Panc1 (cell line): ENCODE results near the gene DDX24. TPM values are rescaled to one million over a fixed set of nuclear protein-coding genes. Genes with fewer than 3 reads are reported as not detected.

Source experiments
- ATAC-seq: fragments of 200-7000 bp; cut with Tn5 transposase; 2 replicates; pipeline ENCODE4 v1.9.1; 2020; ENCODE audit warnings: mild to moderate bottlenecking, moderate library complexity
- BruUV-seq: library from RNA; stranded (reverse); fragments of 400-500 nt; replicated peaks from 2 replicates; lab custom pipeline; 2021; lab: Mats Ljungman, UMichigan
- CTCF ChIA-PET: fragments of 300-600 bp; sonication (Branson Sonifier 250); formaldehyde crosslinking; loops from one replicate; lab custom pipeline; 2022; ENCODE audit warnings: antibody characterized with exemption; lab: Charles Lee
- POLR2A ChIA-PET: fragments of 300-600 bp; sonication (Branson Sonifier 250); formaldehyde crosslinking; loops from one replicate; lab custom pipeline; 2022; ENCODE audit warnings: antibody characterized with exemption; lab: Charles Lee
- DNase-seq: peaks from one replicate; pipeline ENCODE4 v3.0.0-alpha.2; 2010; ENCODE audit warnings: low read depth, low spot score
- H3K27ac ChIP-seq: 2 replicates; pipeline ENCODE4 v1.5.1; 2011; ENCODE audit warnings: mild to moderate bottlenecking, low read length, inconsistent platforms
- H3K27me3 ChIP-seq: fragments of 200-500 bp; sonication (Bioruptor generic); 2 replicates; pipeline ENCODE4 v1.6.0; 2014; ENCODE audit warnings: low read length, inconsistent platforms; ENCODE audit not compliant: control insufficient read depth, insufficient read depth
- H3K36me3 ChIP-seq: fragments of 200-500 bp; sonication (Bioruptor generic); 2 replicates; pipeline ENCODE4 v1.5.1; 2014; ENCODE audit warnings: inconsistent platforms, mild to moderate bottlenecking, low read length, moderate library complexity; ENCODE audit not compliant: control insufficient read depth, insufficient read depth
- H3K4me1 ChIP-seq: 2 replicates; pipeline ENCODE4 v1.5.1; 2011; ENCODE audit warnings: inconsistent platforms, mild to moderate bottlenecking, low read length, moderate library complexity; ENCODE audit not compliant: control insufficient read depth, insufficient read depth
- H3K4me3 ChIP-seq, 2 experiments: 2 replicates each; pipeline ENCODE4 v1.5.1; 2011 to 2012; ENCODE audit warnings: low read depth in 2 of 2, low read length in 2 of 2, mild to moderate bottlenecking in 2 of 2, inconsistent platforms in 1 of 2, moderate library complexity in 1 of 2
- H3K9me3 ChIP-seq: fragments of 200-500 bp; sonication (Bioruptor generic); 2 replicates; pipeline ENCODE4 v1.5.1; 2014; ENCODE audit warnings: low read depth, mild to moderate bottlenecking, inconsistent platforms, low read length, moderate library complexity; ENCODE audit not compliant: control insufficient read depth, insufficient read depth
- CTCF ChIP-seq: fragments of 450-650 bp; IDR thresholded peaks from 2 replicates; pipeline ENCODE4 v1.5.1; 2017; ENCODE audit warnings: mild to moderate bottlenecking
- POLR2AphosphoS5 ChIP-seq: IDR thresholded peaks from 2 replicates; pipeline ENCODE4 v1.6.1; 2012; ENCODE audit warnings: mild to moderate bottlenecking, low read depth, low read length, moderate library complexity
- SIN3A ChIP-seq: IDR thresholded peaks from 2 replicates; pipeline ENCODE4 v1.6.1; 2012; ENCODE audit warnings: low read depth, mild to moderate bottlenecking, low read length, moderate library complexity, borderline replicate concordance; ENCODE audit not compliant: insufficient read depth
- TCF7L2 ChIP-seq: IDR thresholded peaks from 2 replicates; pipeline ENCODE4 v1.6.1; 2011; ENCODE audit warnings: mild to moderate bottlenecking, low read depth, low read length, inconsistent platforms
- in situ Hi-C: cut with HindIII; loops from 2 replicates; pipeline ENCODE4 v1.10.0; 2016; ENCODE audit warnings: low sequenced_read_pairs, low pct_unique_long_range_greater_than_20kb
- intact Hi-C: fragments of 100-400 bp; cut with micrococcal nuclease; formaldehyde crosslinking; loops from one replicate; pipeline ENCODE4 v1.10.0; 2022; ENCODE audit not compliant: unreplicated experiment
- total RNA-seq: library from RNA; stranded (reverse); gene quantifications from one replicate; pipeline ENCODE4 v1.2.1, GENCODE V29; 2021; ENCODE audit not compliant: unreplicated experiment
- TF ChIP-seq, protein P1 (sequence below), 2 experiments: IDR thresholded peaks; 2 replicates each; pipeline ENCODE4 v1.6.1; 2011 to 2012; ENCODE audit warnings: low read depth in 2 of 2, control low read depth in 1 of 2, low read length in 1 of 2, mild to moderate bottlenecking in 1 of 2, moderate library complexity in 1 of 2; ENCODE audit not compliant: insufficient read depth in 1 of 2

Gene DDX24
- total RNA-seq, 1 experiment from 2014 or later = 103 TPM

DNA sequence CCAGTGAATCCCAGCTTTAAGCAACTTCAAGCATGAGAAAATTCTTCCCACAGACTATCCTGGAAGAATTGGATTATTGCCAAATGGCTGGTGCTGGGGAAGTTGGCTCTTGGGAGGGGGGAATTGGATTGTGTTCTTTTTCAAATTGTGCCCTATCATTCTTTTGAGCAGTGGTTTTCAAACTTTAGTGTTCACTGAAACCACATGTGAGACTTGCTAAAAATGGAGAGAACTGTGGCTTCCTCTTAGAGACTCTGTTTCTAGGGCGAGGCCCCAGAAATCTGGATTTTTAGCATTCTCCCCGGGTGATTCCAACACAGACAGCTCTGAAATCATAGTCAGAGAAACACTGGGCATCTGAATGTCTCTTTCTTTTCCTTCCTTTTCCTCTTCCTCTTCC, 69.2 kb downstream of the DDX24 start:
- Histone ChIP-seq H3K4me3 (no peak overlapping the region), H3K27ac (no peak overlapping the region), H3K27me3 (no peaks in the 10 kb centered on the region), H3K4me1 (no peaks in the 10 kb centered on the region), H3K9me3 (no peaks in the 10 kb centered on the region), H3K36me3 (no peaks in the 10 kb centered on the region)
- DNase-seq (no peak), ATAC-seq (no peak)
- BruUV-seq = no TSS peak
- POLR2A ChIA-PET = no interaction called here
- intact Hi-C loops (no loop called here), in situ Hi-C loops (no loop called here)
- CTCF ChIA-PET = no interaction called here
- TF ChIP-seq POLR2AphosphoS5 (no peak), TCF7L2 (no peak), CTCF (no peak), SIN3A (no peak)
- TF ChIP-seq, protein P1, sequence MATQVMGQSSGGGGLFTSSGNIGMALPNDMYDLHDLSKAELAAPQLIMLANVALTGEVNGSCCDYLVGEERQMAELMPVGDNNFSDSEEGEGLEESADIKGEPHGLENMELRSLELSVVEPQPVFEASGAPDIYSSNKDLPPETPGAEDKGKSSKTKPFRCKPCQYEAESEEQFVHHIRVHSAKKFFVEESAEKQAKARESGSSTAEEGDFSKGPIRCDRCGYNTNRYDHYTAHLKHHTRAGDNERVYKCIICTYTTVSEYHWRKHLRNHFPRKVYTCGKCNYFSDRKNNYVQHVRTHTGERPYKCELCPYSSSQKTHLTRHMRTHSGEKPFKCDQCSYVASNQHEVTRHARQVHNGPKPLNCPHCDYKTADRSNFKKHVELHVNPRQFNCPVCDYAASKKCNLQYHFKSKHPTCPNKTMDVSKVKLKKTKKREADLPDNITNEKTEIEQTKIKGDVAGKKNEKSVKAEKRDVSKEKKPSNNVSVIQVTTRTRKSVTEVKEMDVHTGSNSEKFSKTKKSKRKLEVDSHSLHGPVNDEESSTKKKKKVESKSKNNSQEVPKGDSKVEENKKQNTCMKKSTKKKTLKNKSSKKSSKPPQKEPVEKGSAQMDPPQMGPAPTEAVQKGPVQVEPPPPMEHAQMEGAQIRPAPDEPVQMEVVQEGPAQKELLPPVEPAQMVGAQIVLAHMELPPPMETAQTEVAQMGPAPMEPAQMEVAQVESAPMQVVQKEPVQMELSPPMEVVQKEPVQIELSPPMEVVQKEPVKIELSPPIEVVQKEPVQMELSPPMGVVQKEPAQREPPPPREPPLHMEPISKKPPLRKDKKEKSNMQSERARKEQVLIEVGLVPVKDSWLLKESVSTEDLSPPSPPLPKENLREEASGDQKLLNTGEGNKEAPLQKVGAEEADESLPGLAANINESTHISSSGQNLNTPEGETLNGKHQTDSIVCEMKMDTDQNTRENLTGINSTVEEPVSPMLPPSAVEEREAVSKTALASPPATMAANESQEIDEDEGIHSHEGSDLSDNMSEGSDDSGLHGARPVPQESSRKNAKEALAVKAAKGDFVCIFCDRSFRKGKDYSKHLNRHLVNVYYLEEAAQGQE (IDR thresholded peaks at IDR 0.05; ENCODE audit: insufficient read depth in 1 of 2, low read depth in 2 of 2, low read length in 1 of 2) = no peak

DNA sequence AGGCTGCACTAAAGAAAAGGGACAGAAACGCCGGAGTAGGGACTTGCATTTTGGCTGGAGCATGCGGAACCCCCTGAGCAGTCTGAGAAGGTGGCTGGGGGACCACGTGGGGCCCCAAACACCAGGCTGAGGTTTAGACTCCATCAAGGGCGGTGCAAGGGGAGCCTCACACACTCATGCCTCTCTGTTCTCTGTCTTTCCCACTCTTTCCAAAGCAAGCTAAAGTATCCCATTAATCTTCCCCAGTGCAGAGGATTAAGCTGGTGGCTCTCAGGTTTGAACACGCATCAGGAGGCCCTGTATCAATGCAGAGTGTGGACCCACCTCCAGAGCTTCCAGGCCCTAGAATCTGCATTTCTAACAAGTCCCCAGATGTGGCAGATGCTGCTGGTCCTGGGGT, 70.4 kb downstream of the DDX24 start:
- Histone ChIP-seq H3K9me3 (no peaks in the 10 kb centered on the region), H3K36me3 (no peaks in the 10 kb centered on the region), H3K4me3 (no peak overlapping the region), H3K27me3 (no peaks in the 10 kb centered on the region), H3K4me1 (no peaks in the 10 kb centered on the region), H3K27ac (no peak overlapping the region)
- CTCF ChIA-PET = no interaction called here
- ATAC-seq = no peak
- no peak for DNase-seq
- in situ Hi-C loops = no loop called here
- intact Hi-C loops = no loop called here
- POLR2A ChIA-PET = no interaction called here
- no peak for TF ChIP-seq SIN3A
- no peak for TF ChIP-seq TCF7L2
- TF ChIP-seq POLR2AphosphoS5 = no peak
- TF ChIP-seq, protein P1 (IDR thresholded peaks at IDR 0.05; ENCODE audit: insufficient read depth in 1 of 2, low read depth in 2 of 2, low read length in 1 of 2) = no peak
- no peak for TF ChIP-seq CTCF
- BruUV-seq = no TSS peak
